Fibroblast of pulmonary artery (primary cell): ENCODE measurements around the gene SLC6A16.
A peak's percentile ranks its signal among the peaks of the same experiment; 100 is the strongest.

Experiments used
- DNase-seq: peaks from one replicate; pipeline ENCODE4 v3.0.0-alpha.2; 2010; ENCODE audit warnings: low read depth
- H3K4me3 ChIP-seq: replicated peaks from 2 replicates; pipeline ENCODE4 v1.5.1; 2011; ENCODE audit warnings: low read depth, mild to moderate bottlenecking, control low read depth, low read length, moderate library complexity
- CTCF ChIP-seq: IDR thresholded peaks from 2 replicates; pipeline ENCODE4 v1.5.1; 2011; ENCODE audit warnings: mild to moderate bottlenecking, control low read depth, low read length, inconsistent platforms; ENCODE audit errors: missing control alignments

Gene SLC6A16

DNA sequence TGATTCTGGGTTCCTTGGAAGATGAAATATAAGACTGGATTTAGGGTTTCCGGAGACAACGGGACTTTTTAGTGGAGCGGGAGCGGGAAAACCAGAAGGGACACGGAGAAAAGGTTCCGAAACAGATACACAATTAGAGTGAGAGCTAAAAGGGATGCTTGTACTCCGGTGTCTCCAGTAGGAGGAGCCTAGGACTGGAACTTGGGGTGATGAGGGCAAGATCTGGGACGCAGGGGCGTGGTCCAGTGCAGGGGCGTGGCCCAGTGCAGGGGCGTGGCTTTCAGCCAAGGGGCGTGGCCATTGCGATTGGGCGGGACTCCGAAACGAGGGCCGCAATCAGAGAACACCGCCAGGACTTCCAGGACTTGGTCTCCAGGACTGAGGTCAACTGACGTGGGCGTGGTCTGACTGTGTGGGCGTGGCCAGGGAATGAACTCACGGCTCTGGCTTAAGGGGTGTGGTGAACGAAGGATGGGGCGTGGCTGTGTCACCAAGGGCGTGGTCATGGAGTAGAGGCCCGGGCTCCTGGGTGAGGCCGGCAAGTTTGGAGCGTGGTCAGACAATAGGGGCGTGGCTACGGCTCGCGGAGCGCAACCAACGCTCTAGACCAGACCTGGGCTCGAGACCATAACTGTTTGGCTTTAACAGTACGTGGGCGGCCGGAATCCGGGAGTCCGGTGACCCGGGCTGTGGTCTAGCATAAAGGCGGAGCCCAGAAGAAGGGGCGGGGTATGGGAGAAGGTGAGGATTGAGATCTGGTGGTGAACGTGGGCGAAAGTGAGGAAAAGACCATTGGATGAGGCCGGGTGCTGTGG, 38.5 kb upstream of the SLC6A16 start, which contains the start of gene DKKL1:
Gene DKKL1 (plus strand): TSS at position 610 of the 815 bp plus-strand sequence. CDS start 122 bp downstream, at position 732.
- peak within 1 kb of the TSS; percentile 96 for H3K4me3 ChIP-seq
- no peak for TF ChIP-seq CTCF
- DNase-seq: peak; percentile 100

GRCh38 chr19:49362929-49363267, 37.9 kb upstream of the SLC6A16 start:
- peak overlapping the region; percentile 96 for H3K4me3 ChIP-seq
- TF ChIP-seq CTCF: no peak
- peak; percentile 53 for DNase-seq

DNA sequence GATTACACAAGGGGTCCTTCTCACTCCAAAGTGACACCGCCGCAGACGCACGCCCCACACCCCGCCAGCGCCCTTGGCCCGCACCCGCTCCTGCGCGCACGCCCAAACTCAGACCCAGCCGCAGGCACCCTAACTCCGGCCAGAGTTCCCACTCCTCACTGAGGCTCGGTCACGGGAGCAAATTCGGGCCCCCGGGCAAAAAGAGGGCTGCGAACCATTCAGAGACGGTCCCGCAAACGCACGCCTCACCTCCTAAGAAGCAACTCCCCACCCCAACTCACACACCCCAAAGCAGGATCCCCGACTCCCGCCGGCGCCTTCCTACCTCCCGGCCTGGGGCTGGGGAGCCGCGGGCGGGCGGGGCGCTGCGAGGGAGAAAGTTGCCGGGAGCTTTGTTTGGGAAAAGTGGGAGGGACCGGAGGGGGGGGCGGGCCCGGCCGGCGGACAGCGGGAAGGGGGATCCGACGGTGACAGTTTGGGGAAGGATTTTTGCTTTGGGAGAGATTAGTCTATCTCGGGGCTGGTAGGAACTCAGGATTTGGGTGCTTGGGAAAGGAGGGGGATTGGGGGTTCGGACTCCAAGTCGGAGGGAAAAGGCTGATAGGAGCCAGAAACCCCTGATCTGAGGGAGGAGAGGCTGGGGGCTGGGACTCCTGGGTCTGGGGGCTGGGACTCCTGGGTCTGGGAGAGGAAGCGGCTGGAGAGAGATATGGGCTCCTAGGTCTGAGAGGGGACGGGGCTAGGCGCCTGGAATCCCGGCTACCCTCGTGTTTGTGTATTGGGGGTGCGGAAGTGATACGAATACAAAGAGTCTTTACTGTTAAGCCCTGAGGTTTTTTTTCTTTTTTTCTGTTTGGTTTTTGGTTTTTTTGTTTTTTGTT, 37.3 kb upstream of the SLC6A16 start, which contains the start of gene TEAD2:
Gene TEAD2 (minus strand): TSS at position 369 of the 881 bp plus-strand sequence. CDS start 2,341 bp downstream, outside the sequence.
- TF ChIP-seq CTCF: no peak
- peak; percentile 50 for DNase-seq

DNA sequence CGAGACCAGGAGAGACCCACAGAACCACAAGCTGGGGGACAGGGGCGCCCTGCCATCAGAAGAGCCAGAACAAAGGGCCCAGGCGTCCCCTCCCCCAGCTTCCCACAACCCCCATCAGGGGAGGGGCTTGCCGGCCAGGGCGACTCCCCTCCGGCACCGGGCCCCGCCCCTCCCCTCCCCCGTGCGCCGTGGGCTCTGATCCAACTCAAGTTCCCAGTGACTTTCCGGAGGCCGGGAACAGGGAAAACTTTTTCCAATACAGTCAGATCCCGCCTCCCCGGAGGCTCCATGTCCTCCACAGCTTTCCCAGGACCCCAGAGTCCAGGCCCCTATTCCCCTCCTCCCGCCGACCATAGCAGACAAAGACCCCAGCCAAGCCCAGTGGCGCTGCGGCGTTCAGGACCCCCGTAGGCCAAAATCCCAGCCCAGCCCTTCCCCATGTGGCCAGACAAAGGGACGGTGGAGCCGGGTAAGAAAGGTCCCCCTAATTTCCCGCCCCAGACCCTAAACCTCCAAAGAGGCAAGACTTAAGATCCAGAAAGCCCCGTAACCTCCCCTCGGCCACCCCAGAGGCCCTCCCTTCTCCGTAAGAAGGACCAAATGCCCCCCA, 36.6 kb upstream of the SLC6A16 start:
- peak overlapping the region; percentile 96 for H3K4me3 ChIP-seq
- peak; percentile 88 for DNase-seq

More for the DNA sequence above, 37.3 kb upstream of the SLC6A16 start, which contains the start of gene TEAD2:
- H3K4me3 ChIP-seq: peak within 1 kb of the TSS; percentile 96

DNA sequence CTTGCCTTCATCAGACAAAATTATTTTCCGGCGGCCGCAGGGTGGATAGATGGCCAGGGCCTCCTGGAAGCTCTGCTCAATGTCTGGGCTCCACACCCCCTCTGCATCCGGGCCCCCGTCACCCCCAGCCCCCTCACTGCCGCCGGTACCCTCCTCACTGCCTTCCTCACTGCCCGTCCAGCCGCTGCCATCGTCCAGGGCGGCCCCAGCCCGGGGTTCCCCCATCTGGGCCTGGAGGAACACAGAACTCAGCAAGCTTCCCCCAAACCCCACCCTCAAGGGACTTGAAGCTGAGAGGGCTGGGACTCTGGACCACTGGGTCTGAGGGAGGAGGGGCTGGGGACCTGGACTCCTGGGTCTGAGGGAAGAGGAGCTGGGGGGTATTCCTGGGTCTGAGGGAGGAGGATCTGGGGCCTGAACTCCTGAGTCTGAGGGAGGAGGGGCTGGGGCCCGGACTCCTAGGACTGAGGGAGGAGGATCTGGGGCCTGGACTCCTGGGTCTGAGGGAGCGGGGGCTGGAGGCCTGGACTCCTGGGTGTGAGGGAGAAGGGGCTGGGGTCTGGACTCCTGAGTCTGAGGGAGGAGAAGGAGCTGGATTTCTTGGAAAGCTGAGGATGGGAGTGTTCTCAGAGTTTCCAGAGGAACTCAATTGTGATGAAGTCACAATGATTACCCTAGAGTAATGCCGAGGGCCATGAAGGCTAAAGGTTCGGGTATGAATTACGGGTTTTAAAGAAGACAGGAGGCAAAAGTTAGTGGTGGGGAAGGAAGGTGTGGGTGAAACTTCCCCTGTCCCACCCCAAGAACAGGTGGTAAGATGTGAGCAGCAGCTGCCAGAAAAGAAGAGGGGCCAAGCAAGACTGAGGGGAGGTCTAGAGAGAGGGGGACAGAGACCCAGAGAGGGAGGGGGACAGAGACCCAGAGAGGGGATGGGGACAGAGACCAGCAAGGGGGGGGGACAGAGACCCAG, 35.1 kb upstream of the SLC6A16 start:
- no peak for TF ChIP-seq CTCF
- H3K4me3 ChIP-seq: peak overlapping the region; percentile 96
- no peak for DNase-seq

More for the DNA sequence above, 36.6 kb upstream of the SLC6A16 start:
- TF ChIP-seq CTCF: no peak

- no peak for DNase-seq
- no peak overlapping the region for H3K4me3 ChIP-seq
- TF ChIP-seq CTCF: no peak
Measured at GRCh38 chr19:49357186-49357585, 32.2 kb upstream of the SLC6A16 start.
